HG02623 (cell line): ENCODE results near the gene GATAD1.
"Not testable (repeated sequence)": the region's sequence is repeated elsewhere in the genome, so short reads cannot be mapped to it uniquely, and the experiment has no call there.

Experiments used
- ATAC-seq: cut with Tn5 transposase; IDR thresholded peaks from one replicate; pipeline ENCODE4 v1.9.1; 2021; ENCODE audit warnings: moderate library complexity; ENCODE audit not compliant: unreplicated experiment

Gene GATAD1

GRCh38 chr7:92479146-92479545 lies 31.9 kb downstream of the GATAD1 start:
- not testable (repeated sequence) for ATAC-seq

- not testable (repeated sequence) for ATAC-seq
Measured at GRCh38 chr7:92483624-92484023, 36.3 kb downstream of the GATAD1 start.

- ATAC-seq: not testable (repeated sequence)
Measured at GRCh38 chr7:92484226-92484625, 36.9 kb downstream of the GATAD1 start.

- no peak for ATAC-seq
Measured at GRCh38 chr7:92485267-92485892, 38.1 kb downstream of the GATAD1 start.

- no peak for ATAC-seq
Measured at GRCh38 chr7:92485974-92486373, 38.7 kb downstream of the GATAD1 start.

GRCh38 chr7:92487804-92488203 lies 40.5 kb downstream of the GATAD1 start:
- ATAC-seq: no peak

GRCh38 chr7:92489634-92490033 lies 42.4 kb downstream of the GATAD1 start:
- ATAC-seq: no peak

GRCh38 chr7:92496876-92497275 lies 49.6 kb downstream of the GATAD1 start:
- no peak for ATAC-seq

- ATAC-seq: no peak
Measured at GRCh38 chr7:92498557-92498956, 51.3 kb downstream of the GATAD1 start.

- no peak for ATAC-seq
Measured at GRCh38 chr7:92503767-92504166, 56.5 kb downstream of the GATAD1 start.

GRCh38 chr7:92504563-92504962 lies 57.3 kb downstream of the GATAD1 start:
- ATAC-seq: no peak

- ATAC-seq: no peak
Measured at GRCh38 chr7:92506363-92506762, 59.1 kb downstream of the GATAD1 start.

- ATAC-seq: no peak
Measured at GRCh38 chr7:92508946-92509345, 61.7 kb downstream of the GATAD1 start.
